Osteoblast (primary cell): Measurements from ENCODE around the gene FALEC. TPM values are rescaled to one million over a fixed set of nuclear protein-coding genes. Genes with fewer than 3 reads are reported as not detected.
A peak's percentile ranks its signal among the peaks of the same experiment; 100 is the strongest.

ENCODE experiments used
- DNase-seq: peaks from one replicate; pipeline ENCODE4 v3.0.0; 2011; ENCODE audit warnings: low spot score, mixed read lengths; ENCODE audit not compliant: insufficient read length; ENCODE audit errors: missing footprints
- H2AFZ ChIP-seq: 2 replicates; pipeline ENCODE4 v1.6.0; 2011; ENCODE audit warnings: mild to moderate bottlenecking, low read length
- H3K27ac ChIP-seq: 2 replicates; pipeline ENCODE4 v1.5.1; 2011; ENCODE audit warnings: mild to moderate bottlenecking, low read depth, low read length, moderate library complexity
- H3K27me3 ChIP-seq: 2 replicates; pipeline ENCODE4 v1.6.0; 2012; ENCODE audit warnings: mild to moderate bottlenecking, control low read depth, inconsistent platforms, low read length, moderate library complexity; ENCODE audit not compliant: insufficient read depth
- H3K36me3 ChIP-seq: 2 replicates; pipeline ENCODE4 v1.5.1; 2011; ENCODE audit warnings: mild to moderate bottlenecking, low read length, control low read depth, moderate library complexity; ENCODE audit not compliant: insufficient read depth
- H3K4me1 ChIP-seq: 2 replicates; pipeline ENCODE4 v1.5.1; 2011; ENCODE audit warnings: mild to moderate bottlenecking, low read length, control low read depth, moderate library complexity; ENCODE audit not compliant: insufficient read depth
- H3K4me2 ChIP-seq: 2 replicates; pipeline ENCODE4 v1.6.0; 2011; ENCODE audit warnings: mild to moderate bottlenecking, low read length; ENCODE audit not compliant: insufficient read depth
- H3K4me3 ChIP-seq: fragments of 200-600 bp; sonication (generic); 3 replicates; pipeline ENCODE4 v1.5.1; 2012; ENCODE audit warnings: mild to moderate bottlenecking, low read length, inconsistent platforms; ENCODE audit not compliant: insufficient read depth
- H3K79me2 ChIP-seq: 2 replicates; pipeline ENCODE4 v1.6.0; 2012; ENCODE audit warnings: mild to moderate bottlenecking, low read length, control low read depth, inconsistent platforms; ENCODE audit not compliant: insufficient read depth
- H3K9me3 ChIP-seq: 2 replicates; pipeline ENCODE4 v1.5.1; 2011; ENCODE audit warnings: low read depth, low read length, control low read depth
- H4K20me1 ChIP-seq: 2 replicates; pipeline ENCODE4 v1.6.0; 2012; ENCODE audit warnings: mild to moderate bottlenecking, low read length, control low read depth; ENCODE audit not compliant: insufficient read depth
- total RNA-seq: library from RNA; depleted of rRNA; stranded (reverse); fragments of >200 nt; gene quantifications from 2 replicates; pipeline ENCODE4 v1.2.3, GENCODE V29; 2012
- TF ChIP-seq, protein P1 (sequence below): IDR thresholded peaks from 2 replicates; pipeline ENCODE4 v1.5.1; 2011; ENCODE audit warnings: mild to moderate bottlenecking, low read depth, low read length, moderate library complexity; ENCODE audit errors: extremely low read depth

The FALEC gene
- total RNA-seq, 1 donor, result 0.36 TPM

DNA sequence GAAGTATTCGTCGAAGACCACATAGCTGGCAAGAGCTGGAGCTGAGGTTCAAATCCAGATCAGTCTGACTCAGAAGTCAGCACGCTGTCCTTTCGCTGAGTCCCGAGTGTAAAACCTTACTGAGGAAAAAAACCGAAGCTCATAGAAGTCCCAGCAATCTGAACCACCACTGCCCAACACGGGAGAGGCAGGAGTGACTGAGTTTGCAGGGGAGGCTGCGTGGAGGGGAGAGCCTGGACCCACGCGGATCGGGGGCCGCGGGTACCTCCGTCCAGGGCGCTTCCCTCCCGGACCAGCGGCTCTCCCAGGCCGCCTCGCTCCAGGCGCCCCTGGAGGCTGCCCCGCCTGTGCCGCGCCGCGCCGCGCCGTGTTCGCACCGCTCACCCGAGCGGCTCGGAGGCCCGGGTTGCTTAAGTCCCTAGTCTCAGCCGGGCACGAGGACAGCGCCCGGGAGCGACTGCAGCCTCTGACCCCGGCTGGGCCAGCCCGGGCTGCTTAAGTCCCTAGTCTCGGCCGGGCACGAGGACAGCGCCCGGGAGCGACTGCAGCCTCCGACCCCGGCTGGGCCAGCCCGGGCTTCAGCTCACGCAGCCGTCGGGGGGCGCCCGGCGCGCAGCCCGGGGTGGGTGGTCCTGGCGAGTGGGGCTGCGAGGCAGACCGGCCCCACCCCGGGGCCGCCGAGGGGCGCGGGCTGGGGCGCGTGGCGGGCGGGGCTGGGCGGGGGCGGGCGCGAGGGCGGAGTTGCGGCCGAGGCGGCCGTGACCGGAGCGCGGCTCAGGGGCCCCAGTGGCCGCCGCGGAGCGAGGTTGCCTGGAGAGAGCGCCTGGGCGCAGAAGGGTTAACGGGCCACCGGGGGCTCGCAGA, 33.3 kb downstream of the FALEC start, which contains the start of gene ADAMTSL4:
ADAMTSL4 (plus strand) TSS at position 777 of the 864 bp plus-strand sequence. CDS start 2,881 bp downstream, outside the sequence.
- peak within 1 kb of the TSS; percentile 74 for H3K4me3 ChIP-seq
- peak within 1 kb of the TSS; percentile 68 for H2AFZ ChIP-seq
- H4K20me1 ChIP-seq, result no peaks in the 10 kb centered on the region
- peak; percentile 98 for DNase-seq
- no peaks in the 10 kb centered on the region for H3K9me3 ChIP-seq
- H3K4me2 ChIP-seq, result peak within 1 kb of the TSS; percentile 89
- H3K79me2 ChIP-seq, result no peaks in the 10 kb centered on the region
- no peaks in the 10 kb centered on the region for H3K27me3 ChIP-seq
- peak within 1 kb of the TSS; percentile 56 for H3K27ac ChIP-seq
- TF ChIP-seq, protein P1, sequence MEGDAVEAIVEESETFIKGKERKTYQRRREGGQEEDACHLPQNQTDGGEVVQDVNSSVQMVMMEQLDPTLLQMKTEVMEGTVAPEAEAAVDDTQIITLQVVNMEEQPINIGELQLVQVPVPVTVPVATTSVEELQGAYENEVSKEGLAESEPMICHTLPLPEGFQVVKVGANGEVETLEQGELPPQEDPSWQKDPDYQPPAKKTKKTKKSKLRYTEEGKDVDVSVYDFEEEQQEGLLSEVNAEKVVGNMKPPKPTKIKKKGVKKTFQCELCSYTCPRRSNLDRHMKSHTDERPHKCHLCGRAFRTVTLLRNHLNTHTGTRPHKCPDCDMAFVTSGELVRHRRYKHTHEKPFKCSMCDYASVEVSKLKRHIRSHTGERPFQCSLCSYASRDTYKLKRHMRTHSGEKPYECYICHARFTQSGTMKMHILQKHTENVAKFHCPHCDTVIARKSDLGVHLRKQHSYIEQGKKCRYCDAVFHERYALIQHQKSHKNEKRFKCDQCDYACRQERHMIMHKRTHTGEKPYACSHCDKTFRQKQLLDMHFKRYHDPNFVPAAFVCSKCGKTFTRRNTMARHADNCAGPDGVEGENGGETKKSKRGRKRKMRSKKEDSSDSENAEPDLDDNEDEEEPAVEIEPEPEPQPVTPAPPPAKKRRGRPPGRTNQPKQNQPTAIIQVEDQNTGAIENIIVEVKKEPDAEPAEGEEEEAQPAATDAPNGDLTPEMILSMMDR, result no peak
- H3K4me1 ChIP-seq, result peaks cover 32% of the 10 kb centered on the region
- H3K36me3 ChIP-seq, result no peaks in the 10 kb centered on the region

DNA sequence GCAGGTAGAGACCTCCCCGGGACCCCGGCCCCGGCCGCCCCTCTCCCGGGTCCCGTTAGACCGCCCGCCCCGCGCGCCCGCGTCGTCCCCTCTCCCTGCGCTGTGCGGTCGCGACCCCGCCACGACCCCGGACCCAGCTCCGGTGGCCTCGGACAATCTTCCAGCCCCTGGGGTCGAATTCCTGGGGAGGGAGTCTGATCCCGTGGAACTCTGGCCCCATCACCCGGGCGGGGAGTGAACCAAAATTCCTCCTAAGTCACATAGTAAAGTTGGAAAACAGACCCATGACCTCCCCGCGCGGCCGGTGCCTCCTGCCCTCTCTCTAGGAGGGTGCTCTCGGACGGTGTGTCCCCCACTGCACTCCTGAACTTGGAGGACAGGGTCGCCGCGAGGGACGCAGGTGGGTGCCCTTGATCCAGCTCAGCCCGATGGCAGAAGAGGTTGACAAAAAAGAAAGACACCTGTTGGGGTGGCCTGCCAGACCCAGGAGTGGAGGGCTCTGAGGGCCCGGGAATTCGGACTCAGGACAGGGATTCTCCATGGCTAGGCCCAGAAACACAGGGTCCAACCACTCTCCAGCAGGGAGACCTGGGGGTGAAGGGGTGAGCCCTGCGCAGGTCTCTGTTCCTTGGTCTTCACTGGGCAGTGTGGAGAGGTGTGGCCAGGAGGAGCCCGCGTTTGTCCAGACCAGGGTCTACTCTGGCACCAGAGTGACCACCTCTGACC, 34.1 kb downstream of the FALEC start:
- TF ChIP-seq, protein P1, result peak; percentile 16
- Histone ChIP-seq H3K4me1 (peaks cover 28% of the 10 kb centered on the region), H3K79me2 (no peaks in the 10 kb centered on the region), H3K4me3 (peak overlapping the region; percentile 72), H2AFZ (no peak overlapping the region), H4K20me1 (no peaks in the 10 kb centered on the region), H3K9me3 (no peaks in the 10 kb centered on the region), H3K27ac (no peak overlapping the region), H3K36me3 (no peaks in the 10 kb centered on the region), H3K27me3 (no peaks in the 10 kb centered on the region), H3K4me2 (peak overlapping the region; percentile 81)
- peak; percentile 96 for DNase-seq

DNA sequence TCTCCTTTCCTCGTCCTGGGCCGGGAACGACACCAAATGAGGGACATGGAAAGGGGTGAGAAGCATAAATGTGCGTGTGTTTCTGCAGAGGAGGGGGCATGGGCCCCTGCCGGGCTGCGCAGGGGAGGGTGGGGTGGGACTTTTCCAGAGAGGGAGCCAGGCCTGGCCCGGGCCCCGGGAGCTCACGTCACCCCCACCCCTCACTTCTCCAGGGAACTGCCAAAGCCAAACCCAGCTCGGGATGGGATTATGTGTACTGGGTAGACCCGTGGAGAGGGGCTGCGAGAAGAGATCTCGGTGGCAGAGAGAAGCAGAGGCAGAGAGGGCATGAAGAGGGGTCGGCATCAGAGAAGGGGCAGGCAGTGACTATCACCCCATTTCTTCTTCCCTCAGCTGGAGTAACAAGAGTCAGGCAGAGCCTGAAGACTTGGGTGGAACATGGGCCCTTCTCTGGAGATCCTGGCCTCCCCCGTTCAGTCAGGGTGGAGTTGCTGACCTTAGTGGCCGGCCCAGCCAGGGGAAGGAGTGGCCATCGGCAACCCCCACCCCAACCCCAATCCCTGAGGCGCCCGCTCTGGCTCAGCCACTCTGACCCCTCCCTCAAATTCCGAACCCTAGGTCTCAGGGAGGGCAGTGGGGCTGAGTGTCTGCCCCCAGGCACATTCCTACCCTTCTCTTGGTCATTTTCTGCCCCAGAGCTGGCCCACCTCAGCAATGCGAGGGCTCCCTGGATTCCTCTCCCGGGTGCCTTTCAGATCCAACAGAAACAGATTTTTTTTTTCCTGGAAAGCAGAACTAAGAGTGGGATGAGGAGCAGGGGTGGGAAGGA, 34.9 kb downstream of the FALEC start:
- H2AFZ ChIP-seq, result no peak overlapping the region
- no peaks in the 10 kb centered on the region for H4K20me1 ChIP-seq
- TF ChIP-seq, protein P1, result no peak
- peaks cover 1% of the 10 kb centered on the region for H3K36me3 ChIP-seq
- H3K4me1 ChIP-seq, result peaks cover 28% of the 10 kb centered on the region
- H3K9me3 ChIP-seq, result no peaks in the 10 kb centered on the region
- H3K4me2 ChIP-seq, result peak overlapping the region; percentile 81
- H3K79me2 ChIP-seq, result no peaks in the 10 kb centered on the region
- peak overlapping the region; percentile 54 for H3K27ac ChIP-seq
- H3K4me3 ChIP-seq, result peak overlapping the region; percentile 72
- DNase-seq, result peak; percentile 86
- H3K27me3 ChIP-seq, result no peaks in the 10 kb centered on the region
